B cell (primary cell): ENCODE results near the gene VGLL1. TPM values are rescaled to one million over a fixed set of nuclear protein-coding genes. Genes with fewer than 3 reads are reported as not detected.

Source experiments
- ATAC-seq: fragments of 200-7000 bp; cut with Tn5 transposase; one replicate; pipeline ENCODE4 v1.10.0; 2021; ENCODE audit warnings: low read depth, mild to moderate bottlenecking, moderate number of reproducible peaks, moderate library complexity
- CTCF ChIA-PET: fragments of 350-600 bp; sonication (Branson Sonifier 250); formaldehyde crosslinking; loops from one replicate; lab custom pipeline; 2021; ENCODE audit warnings: antibody characterized with exemption, inconsistent platforms; lab: Charles Lee
- POLR2A ChIA-PET: fragments of 350-600 bp; sonication (Branson Sonifier 250); formaldehyde crosslinking; loops from one replicate; lab custom pipeline; 2021; ENCODE audit warnings: antibody characterized with exemption; lab: Charles Lee
- DNase-seq: peaks from one replicate; pipeline ENCODE4 v3.0.0; 2013
- H2AFZ ChIP-seq: 2 replicates; pipeline ENCODE4 v1.6.1; 2012; ENCODE audit warnings: mild to moderate bottlenecking, low read depth, low read length; ENCODE audit not compliant: insufficient read depth, poor library complexity, severe bottlenecking
- H3K27ac ChIP-seq, 2 donors: 1 replicate in 1 of 2; 2 replicates in 1 of 2; pipeline ENCODE4 v1.5.1; 2012 to 2013; ENCODE audit warnings: low read length in 2 of 2, mild to moderate bottlenecking in 2 of 2, moderate library complexity in 1 of 2
- H3K27me3 ChIP-seq, 4 experiments: fragments of 200-600 bp in 1 of 4; sonication (generic) in 1 of 4; replicated peaks in 1 of 4; 1 replicate in 2 of 4; 2 replicates in 2 of 4; pipeline versions ENCODE4 v1.6.1 to v1.7.0; 2013 to 2016; ENCODE audit warnings: low read length in 3 of 4, mild to moderate bottlenecking in 2 of 4, mixed read lengths in 1 of 4, moderate library complexity in 1 of 4; ENCODE audit not compliant: insufficient read depth in 4 of 4, control insufficient read depth in 3 of 4; ENCODE audit errors: control extremely low read depth in 1 of 4
- H3K36me3 ChIP-seq, 2 experiments: replicated peaks in 1 of 2; 1 replicate in 1 of 2; 2 replicates in 1 of 2; pipeline versions ENCODE4 v1.6.1 to v1.7.1; 2013; ENCODE audit warnings: low read length in 1 of 2; ENCODE audit not compliant: insufficient read depth in 2 of 2, control insufficient read depth in 1 of 2; ENCODE audit errors: control extremely low read depth in 1 of 2, extremely low read depth in 1 of 2
- H3K4me1 ChIP-seq, 2 donors: fragments of 200-600 bp in 1 of 2; sonication (generic) in 1 of 2; 1 replicate in 1 of 2; 2 replicates in 1 of 2; pipeline versions ENCODE4 v1.5.1 to v1.6.1; 2013 to 2017; ENCODE audit warnings: low read length in 2 of 2; ENCODE audit not compliant: control insufficient read depth in 2 of 2, insufficient read depth in 2 of 2
- H3K4me2 ChIP-seq: replicated peaks from 2 replicates; pipeline ENCODE3; 2012; ENCODE audit warnings: mild to moderate bottlenecking, low read depth, low read length; ENCODE audit not compliant: poor library complexity, severe bottlenecking
- H3K4me3 ChIP-seq, 5 experiments: fragments of 200-600 bp in 1 of 5; sonication (generic) in 1 of 5; 1 replicate in 3 of 5; 2 replicates in 2 of 5; pipeline versions ENCODE4 v1.5.1 to v1.7.0; 2011 to 2016; ENCODE audit warnings: low read length in 4 of 5, mild to moderate bottlenecking in 4 of 5, low read depth in 2 of 5, control low read depth in 1 of 5, moderate library complexity in 1 of 5; ENCODE audit not compliant: insufficient read depth in 1 of 5; ENCODE audit errors: control extremely low read depth in 1 of 5, extremely low read depth in 1 of 5
- H3K79me2 ChIP-seq: fragments of 200-600 bp; sonication (generic); one replicate; pipeline ENCODE4 v1.6.0; 2016; ENCODE audit warnings: low read length; ENCODE audit not compliant: control insufficient read depth, insufficient read depth
- H3K9ac ChIP-seq: fragments of 200-600 bp; sonication (generic); 2 replicates; pipeline ENCODE4 v1.6.1; 2017; ENCODE audit warnings: mild to moderate bottlenecking, low read length, moderate library complexity
- H3K9me3 ChIP-seq, 3 donors: one replicate each; pipeline versions ENCODE4 v1.6.1 to v1.7.1; 2013; ENCODE audit warnings: low read length in 2 of 3; ENCODE audit not compliant: control insufficient read depth in 2 of 3, insufficient read depth in 1 of 3; ENCODE audit errors: control extremely low read depth in 1 of 3
- H4K20me1 ChIP-seq: 2 replicates; pipeline ENCODE4 v1.6.0; 2012; ENCODE audit warnings: mild to moderate bottlenecking, low read length; ENCODE audit not compliant: insufficient read depth, control insufficient read depth, poor library complexity, severe bottlenecking
- H3K27ac Mint-ChIP-seq: one replicate; pipeline ENCODE4 v1.8.0; 2021; ENCODE audit warnings: mixed read lengths
- H3K27me3 Mint-ChIP-seq: one replicate; pipeline ENCODE4 v1.8.0; 2021; ENCODE audit warnings: mixed read lengths
- H3K4me1 Mint-ChIP-seq: one replicate; pipeline ENCODE4 v1.8.0; 2021; ENCODE audit warnings: mixed read lengths
- H3K4me3 Mint-ChIP-seq: one replicate; pipeline ENCODE4 v1.8.0; 2021; ENCODE audit warnings: mixed read lengths
- H3K9me3 Mint-ChIP-seq: one replicate; pipeline ENCODE4 v1.8.0; 2022; ENCODE audit warnings: mixed read lengths; ENCODE audit not compliant: insufficient read depth
- CTCF ChIP-seq: fragments of 200-600 bp; IDR thresholded peaks from one replicate; pipeline ENCODE4 v1.8.0; 2022; ENCODE audit warnings: antibody characterized with exemption, mild to moderate bottlenecking
- EZH2 ChIP-seq: IDR thresholded peaks from 2 replicates; pipeline ENCODE4 v1.6.1; 2012; ENCODE audit warnings: borderline replicate concordance, low read depth, mild to moderate bottlenecking, moderate library complexity, low read length; ENCODE audit not compliant: insufficient read depth, poor library complexity, severe bottlenecking
- whole genome bisulfite sequencing: methylation state at CpG from one replicate; pipeline ENCODE4 v1.1.5; 2013; ENCODE audit warnings: missing lambda C conversion rate; ENCODE audit not compliant: insufficient coverage; 5-methylcytosine and 5-hydroxymethylcytosine counted together
- intact Hi-C: fragments of 100-400 bp; cut with micrococcal nuclease; formaldehyde crosslinking; loops from one replicate; pipeline ENCODE4 v1.10.0; 2022
- polyA plus RNA-seq: library from polyadenylated mRNA; depleted of rRNA; stranded (reverse); fragments of >200 nt; gene quantifications from 2 replicates; pipeline ENCODE4 v1.2.3, GENCODE V29; 2012
- total RNA-seq, 2 donors: library from RNA; stranded (reverse); fragments of 120-200 nt in 1 of 2; gene quantifications; 1 replicate in 1 of 2; 2 replicates in 1 of 2; pipeline versions ENCODE4 v1.2.3 to v1.2.4, GENCODE V29; 2013 to 2022

Gene VGLL1
- total and polyA plus RNA-seq, 2 donors (not counting 1 experiment from before 2014, with no cell fraction given): not detected

GRCh38 chrX:136538811-136539210 is 6.8 kb downstream of the VGLL1 start:
- ChIA-PET POLR2A (no interaction called here), CTCF (no interaction called here)
- intact Hi-C loops: no loop called here
- H3K4me2 ChIP-seq: no peak overlapping the region
- no peak overlapping the region for H3K4me3 ChIP-seq
- peaks cover 22% of the 10 kb centered on the region for H3K27me3 Mint-ChIP-seq
- H3K36me3 ChIP-seq: no peaks in the 10 kb centered on the region
- no peak overlapping the region for H3K9ac ChIP-seq
- H4K20me1 ChIP-seq: no peaks in the 10 kb centered on the region
- H3K79me2 ChIP-seq: no peaks in the 10 kb centered on the region
- ATAC-seq (no peak), DNase-seq (no peak)
- no peaks in the 10 kb centered on the region for H3K9me3 ChIP-seq
- H3K9me3 Mint-ChIP-seq: no peaks in the 10 kb centered on the region
- H3K4me3 Mint-ChIP-seq: no peak overlapping the region
- 100% methylated on average over 2 of the region's 2 CpGs for WGBS
- TF ChIP-seq CTCF (no peak), EZH2 (no peak)
- no peaks in the 10 kb centered on the region for H3K4me1 ChIP-seq
- no peaks in the 10 kb centered on the region for H3K4me1 Mint-ChIP-seq
- no peak overlapping the region for H2AFZ ChIP-seq
- no peak overlapping the region for H3K27ac ChIP-seq
- no peaks in the 10 kb centered on the region for H3K27me3 ChIP-seq
- H3K27ac Mint-ChIP-seq: no peak overlapping the region

- Histone ChIP-seq H3K4me2 (no peak overlapping the region), H3K9ac (no peak overlapping the region), H4K20me1 (no peaks in the 10 kb centered on the region), H3K36me3 (no peaks in the 10 kb centered on the region), H3K4me1 (no peaks in the 10 kb centered on the region), H3K9me3 (no peaks in the 10 kb centered on the region), H3K4me3 (no peak overlapping the region), H2AFZ (no peak overlapping the region), H3K27me3 (no peaks in the 10 kb centered on the region), H3K27ac (no peak overlapping the region), H3K79me2 (no peaks in the 10 kb centered on the region)
- H3K27ac Mint-ChIP-seq: no peak overlapping the region
- 95% methylated on average over 2 of the region's 5 CpGs for WGBS
- ChIA-PET CTCF (no interaction called here), POLR2A (no interaction called here)
- peaks cover 15% of the 10 kb centered on the region for H3K27me3 Mint-ChIP-seq
- DNase-seq: no peak
- ATAC-seq: no peak
- no peak for TF ChIP-seq EZH2
- TF ChIP-seq CTCF: no peak
- no peaks in the 10 kb centered on the region for H3K4me1 Mint-ChIP-seq
- no peak overlapping the region for H3K4me3 Mint-ChIP-seq
- no peaks in the 10 kb centered on the region for H3K9me3 Mint-ChIP-seq
- intact Hi-C loops: no loop called here
These were observed 8.2 kb downstream of the VGLL1 start for GRCh38 chrX:136540226-136540625.
